ENCODE measurements around the gene CDON. TPM values are rescaled to one million over a fixed set of nuclear protein-coding genes. Genes with fewer than 3 reads are reported as not detected.
A peak's percentile ranks its signal among the peaks of the same experiment; 100 is the strongest.

The CDON gene
- total RNA-seq, 1 donor from 2014 or later = 32.6 TPM

- FAIRE-seq = no peak
Observed at GRCh38 chr11:125967515-125967914, 95.2 kb downstream of the CDON start.

GRCh38 chr11:125960771-125961170 lies 101.9 kb downstream of the CDON start:
- DNase-seq (ENCODE audit: low spot score in 2 of 2) (no peak), FAIRE-seq (no peak)

More at GRCh38 chr11:125967515-125967914, 95.2 kb downstream of the CDON start:
- no peak for DNase-seq (ENCODE audit: low spot score in 2 of 2)

- FAIRE-seq = no peak
- no peak for DNase-seq (ENCODE audit: low spot score in 2 of 2)
Observed at GRCh38 chr11:125959931-125960330, 102.7 kb downstream of the CDON start.

GRCh38 chr11:125959511-125959910 lies 103.2 kb downstream of the CDON start:
- FAIRE-seq (no peak), DNase-seq (ENCODE audit: low spot score in 2 of 2) (no peak)

- FAIRE-seq = no peak
- no peak for DNase-seq (ENCODE audit: low spot score in 2 of 2)
Observed at GRCh38 chr11:125958872-125959400, 103.7 kb downstream of the CDON start.

GRCh38 chr11:125957618-125958332 lies 104.9 kb downstream of the CDON start:
- FAIRE-seq (no peak), DNase-seq (ENCODE audit: low spot score in 2 of 2) (no peak)

- peak in 1 of 2 donors; percentile 61 for DNase-seq (ENCODE audit: low spot score in 2 of 2)
- no peak for FAIRE-seq
Observed at GRCh38 chr11:125956391-125957134, 106.1 kb downstream of the CDON start.

GRCh38 chr11:125955856-125956255 lies 106.8 kb downstream of the CDON start:
- FAIRE-seq (no peak), DNase-seq (ENCODE audit: low spot score in 2 of 2) (no peak)

GRCh38 chr11:125954945-125955640 lies 107.6 kb downstream of the CDON start:
- DNase-seq (ENCODE audit: low spot score in 2 of 2) = no peak
- FAIRE-seq = no peak

GRCh38 chr11:125954123-125954944 lies 108.3 kb downstream of the CDON start:
- FAIRE-seq = no peak
- no peak for DNase-seq (ENCODE audit: low spot score in 2 of 2)

- FAIRE-seq (no peak), DNase-seq (ENCODE audit: low spot score in 2 of 2) (no peak)
Observed at GRCh38 chr11:125953401-125953935, 109.2 kb downstream of the CDON start.

- FAIRE-seq (no peak), DNase-seq (ENCODE audit: low spot score in 2 of 2) (no peak)
Observed at GRCh38 chr11:125952973-125953372, 109.7 kb downstream of the CDON start.

- no peak for FAIRE-seq
- DNase-seq (ENCODE audit: low spot score in 2 of 2) = no peak
Observed at GRCh38 chr11:125952559-125952958, 110.1 kb downstream of the CDON start.

- FAIRE-seq (no peak), DNase-seq (ENCODE audit: low spot score in 2 of 2) (no peak)
Observed at GRCh38 chr11:125951731-125952130, 110.9 kb downstream of the CDON start.

GRCh38 chr11:125950696-125951651 lies 111.7 kb downstream of the CDON start:
- FAIRE-seq = no peak
- DNase-seq (ENCODE audit: low spot score in 2 of 2) = no peak

GRCh38 chr11:125950178-125950490 lies 112.5 kb downstream of the CDON start:
- DNase-seq (ENCODE audit: low spot score in 2 of 2) (no peak), FAIRE-seq (no peak)

- DNase-seq (ENCODE audit: low spot score in 2 of 2) (no peak), FAIRE-seq (no peak)
Observed at GRCh38 chr11:125949271-125950177, 113.1 kb downstream of the CDON start.
